Thyroid gland (tissue), 4 donors: ENCODE data around the gene RAB6C.
"Not testable (repeated sequence)": the region's sequence is repeated elsewhere in the genome, so short reads cannot be mapped to it uniquely, and the experiment has no call there.

ENCODE experiments used
- POLR2A ChIP-seq, 2 donors: fragments of 450-650 bp; IDR thresholded peaks; one replicate each; pipeline ENCODE4 v1.6.1; 2017; ENCODE audit warnings: antibody characterized with exemption in 2 of 2, mild to moderate bottlenecking in 2 of 2, moderate library complexity in 1 of 2
- TF ChIP-seq, protein P1 (sequence below), 6 experiments: fragments of 200-600 bp in 3 of 6; fragments of 450-650 bp in 3 of 6; sonication (generic) in 3 of 6; IDR thresholded peaks; one replicate each; pipeline ENCODE4 v1.5.1; 2016 to 2019; ENCODE audit warnings: antibody characterized with exemption in 6 of 6, mild to moderate bottlenecking in 2 of 6, inconsistent platforms in 1 of 6, moderate library complexity in 1 of 6

DNA sequence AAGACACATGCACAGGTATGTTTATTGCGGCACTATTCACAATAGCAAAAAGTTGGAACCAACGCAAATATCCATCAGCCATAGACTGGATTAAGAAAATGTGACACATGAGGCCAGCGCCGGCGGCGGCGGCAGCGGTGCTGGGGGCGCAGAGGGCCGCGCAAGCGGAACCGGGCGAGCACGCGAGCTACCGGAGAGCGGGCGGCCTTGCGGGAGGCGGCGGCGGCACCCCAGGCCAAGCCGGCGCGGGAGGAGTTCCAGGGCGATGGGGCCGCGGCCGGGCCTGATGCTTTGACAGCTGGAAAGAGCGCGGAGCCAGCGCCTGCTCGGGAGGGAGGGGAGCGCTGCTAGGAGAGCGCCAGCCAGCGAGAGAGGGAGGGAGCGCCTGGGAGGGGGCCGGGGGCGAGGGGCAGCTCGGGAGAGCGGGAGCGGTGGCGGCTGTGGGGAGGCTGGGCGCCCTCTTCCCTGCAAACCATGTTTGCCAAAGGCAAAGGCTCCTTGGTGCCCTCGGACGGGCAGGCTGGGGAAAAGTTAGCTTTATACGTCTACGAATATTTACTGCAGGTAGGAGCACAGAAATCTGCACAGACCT lies 13.0 kb downstream of the RAB6C start:
- TF ChIP-seq, protein P1, sequence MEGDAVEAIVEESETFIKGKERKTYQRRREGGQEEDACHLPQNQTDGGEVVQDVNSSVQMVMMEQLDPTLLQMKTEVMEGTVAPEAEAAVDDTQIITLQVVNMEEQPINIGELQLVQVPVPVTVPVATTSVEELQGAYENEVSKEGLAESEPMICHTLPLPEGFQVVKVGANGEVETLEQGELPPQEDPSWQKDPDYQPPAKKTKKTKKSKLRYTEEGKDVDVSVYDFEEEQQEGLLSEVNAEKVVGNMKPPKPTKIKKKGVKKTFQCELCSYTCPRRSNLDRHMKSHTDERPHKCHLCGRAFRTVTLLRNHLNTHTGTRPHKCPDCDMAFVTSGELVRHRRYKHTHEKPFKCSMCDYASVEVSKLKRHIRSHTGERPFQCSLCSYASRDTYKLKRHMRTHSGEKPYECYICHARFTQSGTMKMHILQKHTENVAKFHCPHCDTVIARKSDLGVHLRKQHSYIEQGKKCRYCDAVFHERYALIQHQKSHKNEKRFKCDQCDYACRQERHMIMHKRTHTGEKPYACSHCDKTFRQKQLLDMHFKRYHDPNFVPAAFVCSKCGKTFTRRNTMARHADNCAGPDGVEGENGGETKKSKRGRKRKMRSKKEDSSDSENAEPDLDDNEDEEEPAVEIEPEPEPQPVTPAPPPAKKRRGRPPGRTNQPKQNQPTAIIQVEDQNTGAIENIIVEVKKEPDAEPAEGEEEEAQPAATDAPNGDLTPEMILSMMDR (IDR thresholded peaks at IDR 0.05) = not testable (repeated sequence)
- not testable (repeated sequence) for TF ChIP-seq POLR2A (IDR thresholded peaks at IDR 0.05)
